Superior temporal gyrus (tissue), 1 donor: ENCODE results near the gene SLC44A1.

Experiments
- DNase-seq: peaks from one replicate; pipeline ENCODE4 v3.0.0-alpha.2; 2016; ENCODE audit errors: extremely low spot score

The SLC44A1 gene

GRCh38 chr9:105333811-105334210, 89.4 kb downstream of the SLC44A1 start:
- DNase-seq = no peak

GRCh38 chr9:105338308-105338707, 93.9 kb downstream of the SLC44A1 start:
- no peak for DNase-seq

- no peak for DNase-seq
Measured at GRCh38 chr9:105339849-105340248, 95.4 kb downstream of the SLC44A1 start.

GRCh38 chr9:105341434-105342146, 97.1 kb downstream of the SLC44A1 start:
- DNase-seq = no peak

GRCh38 chr9:105342147-105342505, 97.7 kb downstream of the SLC44A1 start:
- no peak for DNase-seq

GRCh38 chr9:105344283-105344682, 99.8 kb downstream of the SLC44A1 start:
- no peak for DNase-seq

GRCh38 chr9:105345626-105346025, 101.2 kb downstream of the SLC44A1 start:
- DNase-seq = no peak

- no peak for DNase-seq
Measured at GRCh38 chr9:105346273-105346672, 101.8 kb downstream of the SLC44A1 start.

- DNase-seq = no peak
Measured at GRCh38 chr9:105354448-105354847, 110.0 kb downstream of the SLC44A1 start.

GRCh38 chr9:105355781-105356180, 111.3 kb downstream of the SLC44A1 start:
- DNase-seq = no peak

- no peak for DNase-seq
Measured at GRCh38 chr9:105357937-105358336, 113.5 kb downstream of the SLC44A1 start.

GRCh38 chr9:105359892-105360291, 115.4 kb downstream of the SLC44A1 start:
- no peak for DNase-seq

GRCh38 chr9:105360344-105360743, 115.9 kb downstream of the SLC44A1 start:
- no peak for DNase-seq

GRCh38 chr9:105361873-105362272, 117.4 kb downstream of the SLC44A1 start:
- no peak for DNase-seq

GRCh38 chr9:105362470-105362869, 118.0 kb downstream of the SLC44A1 start:
- no peak for DNase-seq

GRCh38 chr9:105363837-105364236, 119.4 kb downstream of the SLC44A1 start:
- no peak for DNase-seq

- DNase-seq = no peak
Measured at GRCh38 chr9:105369911-105370310, 125.5 kb downstream of the SLC44A1 start.

- DNase-seq = no peak
Measured at GRCh38 chr9:105373723-105374122, 129.3 kb downstream of the SLC44A1 start.

- no peak for DNase-seq
Measured at GRCh38 chr9:105375323-105375722, 130.9 kb downstream of the SLC44A1 start.

GRCh38 chr9:105376893-105377292, 132.4 kb downstream of the SLC44A1 start:
- DNase-seq = no peak

GRCh38 chr9:105385381-105385985, 141.0 kb downstream of the SLC44A1 start:
- peak; percentile 67 for DNase-seq

- DNase-seq = no peak
Measured at GRCh38 chr9:105389796-105390195, 145.3 kb downstream of the SLC44A1 start.

- DNase-seq = peak; percentile 50
Measured at GRCh38 chr9:105390871-105391270, 146.4 kb downstream of the SLC44A1 start.

GRCh38 chr9:105391288-105391687, 146.8 kb downstream of the SLC44A1 start:
- no peak for DNase-seq
